ENCODE data around the gene PDE8B.

PDE8B gene, protein sequence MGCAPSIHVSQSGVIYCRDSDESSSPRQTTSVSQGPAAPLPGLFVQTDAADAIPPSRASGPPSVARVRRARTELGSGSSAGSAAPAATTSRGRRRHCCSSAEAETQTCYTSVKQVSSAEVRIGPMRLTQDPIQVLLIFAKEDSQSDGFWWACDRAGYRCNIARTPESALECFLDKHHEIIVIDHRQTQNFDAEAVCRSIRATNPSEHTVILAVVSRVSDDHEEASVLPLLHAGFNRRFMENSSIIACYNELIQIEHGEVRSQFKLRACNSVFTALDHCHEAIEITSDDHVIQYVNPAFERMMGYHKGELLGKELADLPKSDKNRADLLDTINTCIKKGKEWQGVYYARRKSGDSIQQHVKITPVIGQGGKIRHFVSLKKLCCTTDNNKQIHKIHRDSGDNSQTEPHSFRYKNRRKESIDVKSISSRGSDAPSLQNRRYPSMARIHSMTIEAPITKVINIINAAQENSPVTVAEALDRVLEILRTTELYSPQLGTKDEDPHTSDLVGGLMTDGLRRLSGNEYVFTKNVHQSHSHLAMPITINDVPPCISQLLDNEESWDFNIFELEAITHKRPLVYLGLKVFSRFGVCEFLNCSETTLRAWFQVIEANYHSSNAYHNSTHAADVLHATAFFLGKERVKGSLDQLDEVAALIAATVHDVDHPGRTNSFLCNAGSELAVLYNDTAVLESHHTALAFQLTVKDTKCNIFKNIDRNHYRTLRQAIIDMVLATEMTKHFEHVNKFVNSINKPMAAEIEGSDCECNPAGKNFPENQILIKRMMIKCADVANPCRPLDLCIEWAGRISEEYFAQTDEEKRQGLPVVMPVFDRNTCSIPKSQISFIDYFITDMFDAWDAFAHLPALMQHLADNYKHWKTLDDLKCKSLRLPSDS

DNA sequence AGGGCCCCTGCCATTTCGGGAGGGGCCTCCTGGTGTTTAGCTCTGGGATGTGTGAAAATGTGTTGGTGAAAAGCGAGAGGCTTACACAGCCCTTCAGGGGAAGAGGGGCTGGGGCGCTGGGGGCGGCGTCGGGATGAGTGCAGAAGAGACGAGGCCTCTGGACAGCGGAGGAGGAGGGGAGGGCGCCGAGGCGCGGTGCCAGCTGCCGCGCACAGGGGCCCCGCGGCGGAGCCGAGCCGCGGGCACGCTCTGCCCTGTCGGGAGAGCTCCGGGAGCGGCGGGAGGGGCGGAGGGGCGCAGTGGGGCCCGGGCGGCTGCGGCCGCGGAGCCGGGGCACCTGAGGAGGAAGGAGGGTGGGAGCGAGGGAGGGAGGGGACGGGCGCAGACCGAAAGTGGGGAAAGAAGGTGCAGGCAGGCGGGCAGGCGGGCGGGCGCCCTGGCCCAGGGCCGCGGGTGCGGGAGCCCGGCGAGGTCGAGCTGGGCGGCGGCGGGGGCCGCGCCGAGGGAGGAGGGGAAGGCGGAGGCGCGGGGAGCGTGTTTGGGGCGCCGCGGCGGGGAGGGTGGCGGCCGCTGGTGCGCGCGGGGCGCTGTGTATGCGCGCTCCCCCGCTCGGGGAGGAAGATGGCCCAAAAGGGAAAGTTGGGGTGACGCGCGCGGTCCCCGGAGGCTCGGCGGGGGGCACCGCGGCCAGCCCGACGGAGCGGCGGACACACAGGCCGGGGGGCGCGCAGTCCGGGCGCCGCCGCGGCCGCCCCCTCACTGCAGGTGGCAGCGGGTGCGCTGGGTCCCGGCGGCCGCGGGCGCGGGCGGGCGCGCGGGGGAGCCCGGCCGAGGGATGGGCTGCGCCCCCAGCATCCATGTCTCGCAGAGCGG is at the start of gene PDE8B:
TSS of gene PDE8B (plus strand) at position 590 of the 873 bp plus-strand sequence. CDS start at position 836, 246 bp downstream.
- DNase-seq: no peak

DNA sequence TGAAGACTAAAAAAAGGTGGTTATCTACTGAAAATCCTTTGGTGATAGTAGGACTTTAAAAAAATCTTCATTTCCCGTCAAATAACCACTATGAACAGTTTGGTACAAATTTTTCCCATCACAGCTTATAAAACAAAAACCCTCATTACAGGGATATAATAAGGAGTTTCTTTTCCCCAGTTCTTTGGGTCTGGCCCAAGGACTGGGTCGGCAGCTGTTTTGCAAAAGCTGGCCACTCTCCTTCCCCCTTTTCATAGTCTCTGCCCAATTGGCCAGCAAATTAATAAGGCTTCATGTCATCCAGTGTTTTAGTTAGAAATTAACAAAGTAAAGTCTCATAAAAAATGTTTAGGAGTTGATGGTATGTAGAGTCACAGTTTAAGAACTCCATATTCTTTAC is 47.0 kb upstream of the PDE8B start:
- DNase-seq: no peak

DNA sequence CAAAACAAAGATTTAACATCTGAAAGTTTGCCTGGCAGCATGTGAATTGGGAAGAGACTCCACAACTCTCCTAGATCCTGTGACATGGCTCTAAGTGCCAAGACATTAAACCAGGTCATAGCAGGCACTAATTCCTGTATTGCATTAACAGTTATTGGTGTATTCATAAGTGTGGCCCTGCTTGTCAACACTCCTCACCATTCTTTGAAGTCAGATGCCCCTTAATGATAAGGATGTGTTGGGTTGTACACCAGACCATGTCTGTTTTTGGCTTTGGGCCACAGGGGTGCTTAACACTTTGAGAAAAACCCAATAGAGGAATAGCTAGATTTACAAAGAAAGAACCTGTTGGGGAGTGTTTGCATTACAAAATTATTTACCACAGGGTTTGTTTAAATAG is 43.4 kb upstream of the PDE8B start:
- DNase-seq: no peak

DNA sequence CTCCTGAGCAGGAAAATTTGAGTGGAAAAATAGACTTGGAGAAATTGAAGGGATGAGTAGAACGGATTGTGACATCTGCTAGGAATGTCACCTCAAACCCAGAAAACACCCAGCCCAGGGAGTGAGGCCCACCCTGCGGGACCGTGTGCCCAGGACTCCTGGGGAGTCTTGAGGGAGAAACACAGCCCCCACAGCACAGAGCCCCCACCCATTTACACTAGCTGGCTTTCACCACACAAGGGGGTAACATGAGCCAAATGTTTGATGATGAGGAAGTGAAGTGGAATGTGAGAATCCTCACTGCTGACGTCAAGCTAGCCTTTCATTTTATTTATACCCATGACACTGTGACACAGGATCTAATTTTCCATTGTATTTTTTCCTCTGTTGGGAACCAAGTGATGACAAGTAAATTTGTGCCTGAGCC is 42.8 kb upstream of the PDE8B start:
- DNase-seq: no peak

DNA sequence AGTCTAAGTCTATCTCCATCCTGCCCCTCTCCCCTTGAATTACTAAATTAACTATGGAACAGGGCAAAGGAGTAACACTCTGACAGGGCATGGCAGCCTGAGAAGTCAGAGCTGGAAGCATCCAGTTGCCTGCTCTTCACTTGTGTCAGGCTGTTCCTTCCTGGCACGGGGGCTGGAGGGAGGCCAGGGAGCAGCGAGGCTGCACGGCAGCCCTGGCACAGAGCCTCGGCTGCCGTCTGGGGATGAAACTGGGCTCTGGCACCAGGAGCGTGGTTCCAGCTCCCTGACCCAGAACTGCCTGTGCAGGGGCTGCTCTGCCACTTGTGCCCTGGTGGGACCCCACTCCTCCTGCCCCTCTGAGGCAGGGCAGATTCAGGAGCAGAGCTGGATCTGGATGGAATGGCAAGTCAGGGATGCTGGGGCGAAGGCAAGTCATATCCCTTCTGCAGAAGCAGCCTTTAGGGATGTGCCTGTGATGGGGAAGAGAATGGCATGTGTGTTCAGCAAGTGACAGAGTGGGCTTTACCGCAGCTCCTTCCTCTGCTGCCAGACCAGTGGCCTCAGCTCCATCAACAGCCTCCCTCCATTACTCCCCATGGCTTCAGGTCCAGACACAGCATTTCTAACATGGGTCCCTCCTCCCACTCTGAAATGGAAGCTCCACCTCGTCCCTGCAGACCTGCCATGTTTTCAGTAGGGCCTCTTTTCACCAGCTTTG is 42.2 kb upstream of the PDE8B start:
- DNase-seq: no peak

DNA sequence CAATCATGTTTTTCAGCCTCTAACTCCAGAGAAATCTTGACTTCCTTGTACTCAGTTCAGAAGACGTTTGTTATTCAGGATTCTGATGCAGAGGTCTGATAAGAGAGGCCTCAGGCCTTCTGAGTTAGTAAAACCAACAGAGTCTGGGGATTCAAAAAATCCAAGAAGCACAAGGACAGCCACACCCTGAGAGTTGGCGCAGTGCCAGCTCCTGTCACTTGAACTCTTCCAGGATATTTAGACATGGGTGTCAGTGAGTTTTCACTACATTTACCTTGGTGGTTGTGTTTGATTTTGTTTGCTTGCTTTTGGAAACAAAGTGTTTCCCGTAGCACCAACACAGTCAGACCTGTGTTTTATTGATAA is 41.6 kb upstream of the PDE8B start:
- no peak for DNase-seq

DNA sequence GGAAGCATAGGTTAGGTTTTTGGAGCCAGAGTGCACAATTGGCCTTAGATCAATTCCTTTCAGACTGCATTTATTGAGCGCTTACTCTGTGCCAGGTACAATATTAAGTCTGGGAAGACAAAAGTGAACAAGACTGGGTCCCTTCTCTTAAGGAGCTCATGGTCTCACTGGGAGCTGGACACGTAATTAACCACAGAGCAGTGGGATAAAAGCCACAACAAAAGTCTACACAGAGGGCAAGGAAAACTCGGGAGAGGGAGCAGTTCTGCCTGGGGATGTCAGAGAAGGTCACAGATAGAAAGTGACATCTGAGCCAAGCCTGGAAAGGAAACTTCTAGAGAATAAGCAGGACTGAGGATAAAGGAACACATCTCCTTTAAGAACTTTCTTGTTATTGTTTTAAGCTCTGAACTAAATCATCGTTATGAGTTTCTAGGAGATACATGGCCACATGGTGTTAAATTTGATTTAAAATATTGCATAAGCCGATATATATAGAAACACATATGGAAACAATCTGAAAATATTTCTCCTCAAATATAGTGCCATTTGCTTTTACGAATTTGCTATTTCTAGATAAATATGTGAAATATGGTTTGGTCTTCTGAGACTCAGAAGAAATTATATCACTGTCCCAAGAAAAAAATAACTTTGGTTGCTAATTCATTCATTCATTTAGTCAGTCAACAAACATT is 40.1 kb upstream of the PDE8B start:
- DNase-seq: no peak

DNA sequence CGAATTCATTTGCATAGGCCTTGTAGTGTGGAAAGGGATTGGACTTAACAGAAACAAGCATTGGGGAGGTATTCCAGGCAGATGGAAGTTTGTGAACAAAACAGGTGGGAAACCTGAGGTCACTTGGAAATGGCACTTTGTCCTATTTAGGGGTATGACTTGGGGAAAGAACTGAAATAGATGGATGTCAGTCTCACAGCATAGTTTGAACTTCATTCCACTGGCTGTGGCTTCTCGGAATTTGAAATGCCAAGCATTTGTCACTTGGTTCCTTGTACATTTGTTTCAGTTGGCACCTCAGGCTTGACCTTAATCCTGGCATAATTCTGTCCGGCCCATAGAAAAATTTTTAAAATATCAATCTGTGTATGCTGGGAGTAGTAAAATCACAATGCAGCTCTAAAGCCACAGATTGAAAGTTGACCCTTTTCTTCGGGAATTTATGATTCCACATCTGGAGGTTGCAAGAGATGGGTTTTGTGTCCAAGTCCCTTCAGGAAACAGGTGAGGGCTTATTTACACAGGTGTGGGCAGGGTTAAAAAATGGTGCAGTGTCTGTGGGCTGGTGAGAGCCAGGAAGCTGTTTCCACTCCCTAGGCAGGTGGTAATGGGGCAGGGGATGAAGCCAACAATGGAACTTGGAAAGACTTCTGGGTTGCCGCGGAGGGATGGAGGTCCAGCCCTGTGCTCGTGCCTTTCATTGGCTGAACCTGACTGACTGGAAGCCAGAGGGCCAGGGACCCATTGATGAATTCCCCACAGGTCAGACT is 39.2 kb upstream of the PDE8B start:
- no peak for DNase-seq

DNA sequence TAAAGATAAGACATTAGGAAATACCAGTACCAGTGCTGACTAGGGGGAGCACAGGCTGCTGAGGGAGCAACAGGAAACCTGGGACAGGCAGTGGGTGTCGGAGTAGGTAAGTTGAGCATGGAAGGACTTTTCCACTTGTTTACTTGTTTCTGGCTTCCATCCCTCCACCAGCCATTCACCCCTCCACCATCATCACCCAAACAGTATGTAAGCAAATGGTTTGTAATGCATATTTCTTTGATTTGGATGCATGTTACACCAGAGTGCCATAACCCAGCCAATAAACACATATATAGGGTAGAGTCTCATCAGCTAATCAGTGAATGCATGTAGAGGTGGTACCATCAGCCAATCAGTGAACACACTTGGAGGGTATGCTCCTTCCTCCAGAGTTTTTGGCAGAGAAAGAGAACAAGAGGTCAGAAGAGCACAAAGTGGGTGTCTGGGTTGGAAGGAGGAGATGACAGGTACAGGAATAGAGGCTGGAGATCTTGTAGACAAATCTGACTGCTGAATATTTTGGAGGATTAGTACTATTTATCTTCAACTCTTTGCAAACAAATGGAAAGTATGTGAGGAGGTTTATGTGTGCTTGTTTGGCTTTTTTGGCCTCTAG is 37.7 kb upstream of the PDE8B start:
- no peak for DNase-seq

DNA sequence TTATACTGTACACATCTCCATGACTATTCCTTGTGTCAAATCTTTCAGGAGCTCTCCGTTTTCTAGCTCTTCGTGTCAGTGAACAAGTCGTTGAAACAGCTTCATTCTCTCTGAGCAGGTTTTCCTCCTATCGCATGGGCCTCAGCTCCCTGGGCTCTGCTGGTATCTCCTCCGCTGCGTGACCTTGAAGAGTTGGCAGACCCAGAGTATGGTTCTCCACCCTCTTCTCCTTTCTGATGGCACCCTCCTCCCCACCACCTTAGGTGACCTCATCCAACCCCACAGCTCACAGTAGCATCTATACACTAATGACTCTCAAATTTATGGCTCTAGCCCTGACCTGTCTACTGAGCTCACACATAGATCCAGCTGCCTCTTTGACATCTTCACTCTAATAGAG is 36.0 kb upstream of the PDE8B start:
- DNase-seq: no peak

DNA sequence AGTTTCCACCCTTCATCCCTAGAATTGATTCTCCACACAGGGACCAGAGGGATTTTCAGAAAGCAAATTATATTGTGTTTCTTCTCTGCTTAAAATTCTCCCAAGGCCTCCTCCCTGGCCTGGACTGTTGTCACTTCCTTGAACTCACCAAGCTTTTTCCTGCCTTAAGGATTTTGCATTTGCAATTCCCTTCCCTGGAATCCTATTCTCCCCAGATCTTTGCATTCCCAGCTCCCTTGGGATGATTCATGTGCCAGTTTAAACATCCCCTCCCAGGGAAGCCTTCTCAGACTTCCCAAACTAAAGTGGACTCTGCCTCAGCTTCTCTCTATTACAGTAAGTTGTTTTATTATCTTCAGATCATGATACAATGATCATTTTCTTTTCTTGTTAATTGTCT is 35.2 kb upstream of the PDE8B start:
- no peak for DNase-seq

DNA sequence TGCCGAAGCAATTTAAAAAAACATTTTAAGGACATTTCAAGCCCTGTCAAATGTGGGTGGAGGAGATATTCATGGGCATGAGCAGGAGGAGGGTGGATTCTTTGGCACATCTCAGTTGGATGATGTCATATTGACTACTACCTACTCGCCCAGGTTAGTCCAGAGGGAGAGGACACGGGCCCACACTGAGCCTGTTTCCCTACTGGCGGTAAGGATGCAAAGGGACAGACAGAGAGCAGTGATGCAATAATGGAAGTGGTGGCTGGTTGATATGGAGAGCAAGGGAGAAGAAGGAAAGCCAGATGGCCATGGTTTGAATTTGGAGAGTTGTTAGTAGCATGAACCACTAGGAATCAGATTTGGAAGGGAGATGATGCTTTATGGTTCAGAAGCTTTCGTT is 34.1 kb upstream of the PDE8B start:
- no peak for DNase-seq

DNA sequence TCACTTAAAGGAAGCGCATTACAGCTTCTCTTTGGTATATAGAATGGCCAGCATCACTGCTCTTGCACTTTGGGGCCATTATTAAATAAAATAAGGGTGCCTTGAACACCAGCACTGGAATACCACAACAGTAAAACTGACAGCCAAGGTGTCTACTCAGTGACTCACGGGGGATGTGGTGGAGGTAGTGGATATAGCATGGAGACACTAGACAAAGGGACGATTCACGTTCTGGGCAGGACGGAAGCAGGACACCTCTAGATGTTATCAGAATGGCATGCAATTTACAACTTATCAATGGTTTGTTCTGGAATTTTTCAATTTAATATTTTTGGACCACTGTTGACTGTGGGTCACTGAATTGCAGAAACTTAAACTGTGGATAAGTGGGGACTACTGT is 32.9 kb upstream of the PDE8B start:
- no peak for DNase-seq

DNA sequence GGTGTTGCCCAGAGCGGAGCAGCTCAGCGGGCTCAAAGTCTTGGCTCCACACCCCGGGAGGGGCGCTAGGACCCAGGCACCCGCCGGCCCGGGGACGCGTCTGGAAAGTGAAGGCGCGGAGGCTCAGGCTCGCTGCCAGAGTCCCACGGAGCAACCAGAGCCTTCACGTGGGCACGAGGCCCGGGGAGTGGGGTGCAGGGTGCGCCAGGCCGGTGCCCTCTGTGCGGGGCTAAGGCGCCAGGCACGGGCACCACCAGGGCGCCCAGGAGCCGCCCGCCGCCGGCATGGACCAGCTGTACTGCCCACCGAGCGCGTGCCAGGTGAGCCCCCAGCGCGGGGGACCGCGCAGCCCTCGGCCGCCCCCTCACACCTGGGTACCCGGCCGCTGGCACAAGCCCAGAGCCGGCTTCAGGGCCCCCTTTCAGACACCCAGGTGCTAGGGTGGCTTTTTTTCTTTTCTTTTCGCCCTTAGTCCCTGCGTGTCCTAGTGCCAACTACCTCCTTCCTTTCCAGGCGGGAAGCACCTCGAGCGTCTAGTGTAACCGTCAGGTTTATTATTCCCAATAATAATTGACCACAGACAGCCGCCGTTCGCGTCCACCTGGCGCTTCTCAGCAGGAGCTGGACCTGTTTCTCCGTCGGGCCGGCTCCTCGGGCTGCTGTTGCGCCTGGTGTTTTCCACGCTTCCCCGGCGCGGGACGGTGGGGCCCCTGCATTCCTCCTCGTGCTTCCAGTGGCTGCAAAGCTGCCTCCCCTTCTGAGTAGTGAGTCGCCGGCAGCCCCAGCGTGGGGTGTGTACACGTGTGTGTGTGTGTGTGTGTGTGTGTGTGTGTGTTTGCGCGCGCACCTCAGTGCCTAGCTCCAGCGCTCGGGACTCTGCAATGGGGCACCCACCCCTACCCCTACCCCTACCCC is 30.1 kb upstream of the PDE8B start:
- DNase-seq: no peak

DNA sequence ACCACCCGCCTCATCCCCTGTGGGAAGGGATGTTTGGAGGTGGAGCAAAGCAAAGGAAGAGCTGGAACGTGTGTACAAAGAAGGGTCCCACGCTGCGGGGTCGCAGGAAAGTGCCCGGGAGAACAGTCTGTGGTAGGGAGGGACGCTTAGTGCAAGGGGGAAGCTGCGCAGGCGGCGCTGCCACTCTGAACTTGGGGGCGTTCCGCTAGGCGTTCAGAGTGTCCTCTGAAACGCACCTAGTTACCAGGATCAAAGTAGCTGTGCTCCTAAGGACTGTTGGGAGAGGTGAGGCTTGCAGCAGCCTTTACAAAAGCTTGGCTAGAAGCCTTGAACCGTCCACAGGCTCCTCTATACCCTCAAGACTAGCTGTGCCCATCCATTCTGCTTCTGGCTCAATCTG is 29.3 kb upstream of the PDE8B start:
- no peak for DNase-seq

DNA sequence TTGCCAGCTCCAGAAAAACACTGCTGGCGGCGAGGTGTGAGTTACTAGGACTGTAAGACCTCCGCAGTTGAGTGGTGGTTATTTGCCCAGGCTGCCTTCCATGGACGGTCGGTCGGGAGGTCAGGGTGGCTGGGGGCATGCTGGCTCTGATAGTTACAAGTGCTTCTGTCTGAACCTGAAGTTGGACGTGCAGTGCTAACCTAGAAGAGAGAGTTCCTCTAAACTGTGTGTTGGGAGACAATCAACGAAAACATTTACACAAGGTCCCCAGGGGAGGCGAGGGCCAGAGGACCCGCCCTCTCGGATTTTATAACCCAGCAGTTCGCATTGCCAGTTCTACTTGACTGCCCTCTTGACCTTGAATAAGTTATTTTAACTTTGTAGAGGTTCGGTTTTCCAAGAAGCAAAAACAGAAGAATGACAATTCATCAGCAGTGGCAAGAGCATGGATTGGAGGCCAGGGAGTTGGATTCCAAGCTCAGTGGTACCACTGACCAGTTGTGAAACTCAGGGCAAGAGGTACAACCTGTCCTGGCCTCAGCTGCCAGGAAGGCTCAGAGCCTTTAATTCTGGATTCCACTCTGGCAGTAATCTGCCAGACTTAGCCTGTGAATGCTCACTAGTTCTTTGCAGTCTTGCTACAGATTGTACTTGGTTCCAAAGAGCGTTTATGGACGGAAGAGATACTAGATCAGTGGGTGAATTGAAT is 28.7 kb upstream of the PDE8B start:
- DNase-seq: no peak

DNA sequence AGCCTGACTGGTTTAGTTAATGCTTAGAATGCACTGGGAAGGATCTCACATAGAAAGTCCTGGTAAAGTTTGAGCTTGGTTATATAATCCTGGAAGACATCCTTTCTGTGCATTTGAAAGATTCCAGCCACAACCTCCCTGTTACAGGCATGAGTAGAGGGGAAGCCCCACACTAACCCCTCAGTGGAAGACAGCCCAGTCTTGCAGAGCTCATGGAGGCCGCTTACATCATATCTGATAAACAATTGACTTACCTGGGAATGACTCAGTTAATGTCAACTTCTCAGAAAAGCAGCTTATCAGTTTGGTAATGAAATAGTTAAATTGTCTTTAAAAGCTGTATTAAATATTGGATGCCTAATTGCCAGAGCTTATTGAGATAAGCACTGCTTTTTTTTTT is 28.1 kb upstream of the PDE8B start:
- no peak for DNase-seq

DNA sequence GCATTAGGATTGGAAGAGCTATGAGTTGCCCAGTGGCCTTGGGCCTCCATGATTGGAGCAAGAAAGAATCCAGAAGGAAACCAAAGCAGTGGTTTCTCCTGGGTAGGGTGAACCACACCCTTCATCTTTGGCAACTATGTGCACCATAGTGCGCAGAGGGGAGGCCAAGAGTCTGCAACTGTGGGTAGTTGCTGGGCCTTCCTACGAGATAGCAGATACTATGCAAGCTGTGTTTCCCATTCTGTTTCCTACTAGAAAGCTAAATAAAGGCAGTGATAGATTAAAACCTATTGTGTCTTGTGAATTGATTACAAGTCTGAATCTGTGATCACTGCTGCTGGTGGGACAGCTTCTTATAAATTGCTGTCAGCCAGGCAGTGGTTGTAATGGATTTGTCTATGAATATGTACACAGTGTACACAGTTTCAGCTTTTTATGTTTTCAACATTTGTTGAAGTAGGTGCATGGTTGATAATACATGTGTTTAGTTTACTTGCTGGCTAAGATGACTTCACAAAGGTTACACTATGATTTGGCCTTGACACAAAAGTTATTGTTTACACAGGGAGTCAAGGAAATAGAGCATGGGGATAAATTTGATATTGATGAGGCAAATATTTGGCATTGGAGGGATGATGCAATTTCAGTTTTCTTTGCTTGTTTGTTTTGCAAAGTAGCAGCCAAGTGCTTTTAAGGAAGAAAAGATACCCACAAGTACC is 23.7 kb upstream of the PDE8B start:
- DNase-seq: no peak

Measured in NCI-H187 treated with DMSO at 0.1 percent for 48 hours (cell line).